SU-DHL-6 (cell line): Measurements from ENCODE around the gene ALG8.

Experiments
- CTCF ChIP-seq: fragments of 200-600 bp; sonication (generic); IDR thresholded peaks from one replicate; pipeline ENCODE4 v1.5.1; 2017; ENCODE audit warnings: antibody characterized with exemption, mild to moderate bottlenecking, low read length, moderate library complexity; ENCODE audit not compliant: insufficient read depth, poor library complexity, severe bottlenecking
- EZH2phosphoT487 ChIP-seq: fragments of 200-600 bp; sonication (generic), shearing (Covaris generic); conservative IDR thresholded peaks from 2 replicates; pipeline ENCODE4 v1.6.1; 2018; ENCODE audit warnings: mild to moderate bottlenecking, antibody characterized with exemption, low read length, moderate library complexity, mixed read lengths

- TF ChIP-seq CTCF (no peak), EZH2phosphoT487 (no peak)
These were observed 49.1 kb upstream of the ALG8 start, which contains the start of the genes KCTD21 and USP35 for GRCh38 chr11:78188286-78189173.
